DOHH2 (cell line): ENCODE data around the gene NR5A2.

Experiments used
- H3F3A ChIP-seq: fragments of 200-600 bp; sonication (generic), shearing (Covaris generic); 2 replicates; pipeline ENCODE4 v1.6.0; 2016; ENCODE audit warnings: antibody characterized with exemption, mild to moderate bottlenecking; ENCODE audit not compliant: control insufficient read depth, insufficient read depth
- H3K27ac ChIP-seq: fragments of 200-600 bp; sonication (generic); 2 replicates; pipeline ENCODE4 v1.5.1; 2014; ENCODE audit warnings: low read depth, mild to moderate bottlenecking, low read length, moderate library complexity
- H3K27me3 ChIP-seq: fragments of 200-600 bp; sonication (generic); 2 replicates; pipeline ENCODE4 v1.6.1; 2014; ENCODE audit warnings: mild to moderate bottlenecking, low read length, mixed read lengths; ENCODE audit not compliant: control insufficient read depth
- H3K36me3 ChIP-seq: fragments of 200-600 bp; sonication (generic); 2 replicates; pipeline ENCODE4 v1.6.1; 2014; ENCODE audit warnings: mild to moderate bottlenecking, low read length, moderate library complexity, mixed read lengths; ENCODE audit not compliant: control insufficient read depth
- H3K4me1 ChIP-seq: fragments of 200-600 bp; sonication (generic); 2 replicates; pipeline ENCODE4 v1.6.1; 2014; ENCODE audit warnings: mild to moderate bottlenecking, low read length, mixed read lengths; ENCODE audit not compliant: control insufficient read depth
- H3K4me2 ChIP-seq: fragments of 200-600 bp; sonication (generic); 2 replicates; pipeline ENCODE4 v1.6.0; 2014; ENCODE audit warnings: mild to moderate bottlenecking, low read length, moderate library complexity
- H3K4me3 ChIP-seq: fragments of 200-600 bp; sonication (generic); 2 replicates; pipeline ENCODE4 v1.5.1; 2014; ENCODE audit warnings: mild to moderate bottlenecking, low read length, mixed read lengths
- H3K79me2 ChIP-seq: fragments of 200-600 bp; sonication (generic); 2 replicates; pipeline ENCODE4 v1.6.1; 2014; ENCODE audit warnings: mild to moderate bottlenecking, low read length, mixed read lengths; ENCODE audit not compliant: control insufficient read depth
- H3K9me2 ChIP-seq: fragments of 200-600 bp; sonication (generic); replicated peaks from 2 replicates; pipeline ENCODE4 v1.6.1; 2014; ENCODE audit warnings: mild to moderate bottlenecking, low read length, mixed read lengths; ENCODE audit not compliant: control insufficient read depth
- H3K9me3 ChIP-seq: fragments of 200-600 bp; sonication (generic); 2 replicates; pipeline ENCODE4 v1.6.1; 2014; ENCODE audit warnings: antibody characterized with exemption, low read length, mixed read lengths; ENCODE audit not compliant: control insufficient read depth, insufficient read depth
- H4K20me1 ChIP-seq: fragments of 200-600 bp; sonication (generic); 2 replicates; pipeline ENCODE4 v1.6.0; 2014; ENCODE audit warnings: low read depth, mild to moderate bottlenecking, antibody characterized with exemption, low read length, moderate library complexity; ENCODE audit not compliant: control insufficient read depth, insufficient read depth
- CTCF ChIP-seq: fragments of 200-600 bp; sonication (generic); IDR thresholded peaks from one replicate; pipeline ENCODE4 v1.5.1; 2014; ENCODE audit warnings: antibody characterized with exemption, mild to moderate bottlenecking, low read depth, low read length; ENCODE audit not compliant: poor library complexity, severe bottlenecking
- EZH2phosphoT487 ChIP-seq: fragments of 200-600 bp; sonication (generic); IDR thresholded peaks from 2 replicates; pipeline ENCODE4 v1.6.1; 2017; ENCODE audit warnings: borderline replicate concordance, mild to moderate bottlenecking, antibody characterized with exemption, low read length, moderate library complexity, mixed read lengths

The NR5A2 gene

GRCh38 chr1:200079232-200079940, 51.9 kb downstream of the NR5A2 start:
- no peaks in the 10 kb centered on the region for H4K20me1 ChIP-seq
- H3K27ac ChIP-seq: no peak overlapping the region
- H3K79me2 ChIP-seq: no peaks in the 10 kb centered on the region
- H3K4me3 ChIP-seq: no peak overlapping the region
- peaks cover 15% of the 10 kb centered on the region for H3K4me1 ChIP-seq
- H3K9me3 ChIP-seq: no peaks in the 10 kb centered on the region
- H3K27me3 ChIP-seq: no peaks in the 10 kb centered on the region
- TF ChIP-seq EZH2phosphoT487 (no peak), CTCF (no peak)
- H3K36me3 ChIP-seq: no peaks in the 10 kb centered on the region
- H3K9me2 ChIP-seq: no peaks in the 10 kb centered on the region
- H3K4me2 ChIP-seq: no peak overlapping the region
- no peaks in the 10 kb centered on the region for H3F3A ChIP-seq

- H3K27ac ChIP-seq: no peak overlapping the region
- no peaks in the 10 kb centered on the region for H3K79me2 ChIP-seq
- H3K9me2 ChIP-seq: no peaks in the 10 kb centered on the region
- H3K27me3 ChIP-seq: no peaks in the 10 kb centered on the region
- no peak for TF ChIP-seq EZH2phosphoT487
- no peak for TF ChIP-seq CTCF
- no peaks in the 10 kb centered on the region for H3K36me3 ChIP-seq
- no peak overlapping the region for H3K4me3 ChIP-seq
- no peaks in the 10 kb centered on the region for H3F3A ChIP-seq
- no peaks in the 10 kb centered on the region for H3K9me3 ChIP-seq
- H3K4me1 ChIP-seq: no peaks in the 10 kb centered on the region
- no peak overlapping the region for H3K4me2 ChIP-seq
- H4K20me1 ChIP-seq: no peaks in the 10 kb centered on the region
These were observed 53.9 kb downstream of the NR5A2 start for GRCh38 chr1:200081151-200081968.

- Histone ChIP-seq H3K27ac (no peak overlapping the region), H3K4me2 (no peak overlapping the region), H4K20me1 (no peaks in the 10 kb centered on the region), H3K79me2 (no peaks in the 10 kb centered on the region), H3F3A (no peaks in the 10 kb centered on the region), H3K36me3 (no peaks in the 10 kb centered on the region), H3K9me2 (no peaks in the 10 kb centered on the region), H3K4me3 (no peak overlapping the region), H3K27me3 (no peaks in the 10 kb centered on the region), H3K9me3 (no peaks in the 10 kb centered on the region), H3K4me1 (no peaks in the 10 kb centered on the region)
- TF ChIP-seq CTCF (no peak), EZH2phosphoT487 (no peak)
These were observed 54.4 kb downstream of the NR5A2 start for GRCh38 chr1:200081969-200082245.
